ENCODE results near the gene NPAS3.

NPAS3 gene

DNA sequence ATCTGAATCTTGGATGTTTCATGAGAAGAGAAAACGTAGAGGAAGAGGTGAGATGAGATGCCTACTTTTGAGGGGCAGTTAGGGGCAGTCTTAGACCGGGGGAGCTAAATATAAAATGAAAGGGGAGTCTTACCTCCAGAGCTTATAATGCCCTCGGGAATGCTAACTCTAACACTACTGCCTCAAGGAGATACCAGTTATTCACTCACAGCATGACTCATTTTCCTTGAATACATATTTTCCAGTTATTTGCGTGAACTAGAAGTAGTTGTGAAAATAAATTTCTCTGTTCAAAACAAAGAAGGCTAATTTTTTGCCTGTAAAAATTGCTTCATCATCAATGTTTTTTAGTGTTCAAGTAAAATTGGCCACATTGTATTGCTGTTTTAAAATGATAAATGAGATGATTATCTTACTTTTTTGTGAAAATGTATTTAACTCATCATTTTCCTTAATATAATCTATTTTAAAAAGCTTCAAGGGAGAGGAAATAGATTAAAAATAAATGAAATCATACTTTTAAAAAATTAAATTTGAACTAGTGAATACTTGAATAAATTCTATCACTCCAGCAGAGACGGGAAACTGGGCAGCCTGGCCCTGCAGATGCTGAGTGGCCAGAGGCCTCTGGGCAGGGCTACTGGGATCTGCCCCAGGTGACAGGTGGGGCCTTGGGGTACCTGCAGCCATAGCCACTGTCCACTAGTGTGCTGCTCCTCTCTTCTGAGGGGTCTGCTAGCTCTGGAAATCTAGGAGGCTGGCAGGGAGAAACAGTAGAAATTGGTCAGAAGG is 672.9 kb downstream of the NPAS3 start:
- DNase-seq = no peak

DNA sequence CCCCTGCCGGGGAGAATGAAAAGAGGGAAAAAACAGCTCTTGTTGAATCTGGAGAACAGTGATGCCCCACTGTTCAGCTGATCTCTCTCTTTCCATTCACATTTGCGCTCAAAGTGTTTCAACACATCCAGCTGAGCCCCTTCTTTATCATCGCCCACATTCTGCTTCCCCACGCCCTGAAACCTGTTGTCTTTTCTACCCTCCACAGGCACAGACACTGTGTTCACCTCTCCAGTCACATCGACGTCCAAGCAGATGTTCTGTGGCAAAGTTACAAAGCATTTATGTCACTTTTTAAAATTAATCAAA is 673.5 kb downstream of the NPAS3 start:
- no peak for DNase-seq

GRCh38 chr14:33617154-33617553 is 678.5 kb downstream of the NPAS3 start:
- no peak for DNase-seq

DNA sequence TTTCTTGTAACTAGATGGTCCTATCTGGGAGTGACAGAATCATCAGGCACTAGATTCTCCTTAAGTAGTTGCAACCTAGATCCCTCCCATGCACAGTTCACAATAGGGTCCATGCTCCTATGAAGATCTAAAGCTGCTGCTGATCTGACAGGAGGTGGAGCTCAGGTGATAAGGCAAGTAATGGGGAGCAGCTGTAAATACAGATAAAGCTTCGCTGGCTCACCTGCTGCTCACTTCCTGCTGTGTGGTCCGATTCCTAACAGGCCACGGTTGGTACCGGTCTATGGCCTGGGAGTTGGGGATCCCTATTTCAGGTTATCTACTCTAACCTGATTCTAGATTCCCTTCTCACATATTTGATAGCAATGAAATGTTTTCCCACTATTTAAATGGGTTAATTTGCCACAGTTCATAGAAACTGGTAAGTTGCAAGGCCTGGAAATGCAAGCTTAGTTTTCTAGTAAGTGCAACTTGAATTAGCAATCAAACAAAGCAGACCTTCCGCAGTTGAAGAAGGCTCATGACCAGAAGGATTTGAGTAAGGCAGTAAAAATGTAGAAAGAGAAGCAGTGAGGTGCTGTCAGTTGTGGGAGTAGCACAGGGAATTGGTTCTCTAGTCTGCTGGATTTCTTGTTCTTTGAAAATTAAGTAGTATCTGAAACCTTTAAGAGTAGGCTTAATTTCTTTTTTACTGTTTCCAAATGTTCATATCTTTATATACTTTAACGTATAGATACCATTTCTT is 679.9 kb downstream of the NPAS3 start:
- no peak for DNase-seq

DNA sequence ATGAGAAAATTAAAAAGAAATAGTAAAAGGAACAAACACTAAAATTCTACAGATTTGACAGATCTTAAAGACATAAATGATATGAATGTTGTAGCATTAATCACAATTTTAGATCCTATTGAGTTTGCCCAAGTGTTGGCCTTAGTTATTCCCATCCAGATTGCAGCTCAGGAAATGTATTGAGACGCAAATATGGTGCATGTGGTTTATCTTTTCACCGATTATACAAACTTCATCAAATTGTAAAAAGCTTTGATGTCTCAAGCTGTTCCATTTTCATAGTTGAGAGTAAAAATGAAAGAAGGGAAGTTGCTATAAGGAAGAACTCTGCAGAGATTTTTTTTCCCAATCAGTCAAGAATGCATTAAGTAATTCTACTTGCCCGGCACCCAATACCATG is 683.8 kb downstream of the NPAS3 start:
- no peak for DNase-seq

GRCh38 chr14:33629792-33630191 is 691.1 kb downstream of the NPAS3 start:
- DNase-seq = no peak

- no peak for DNase-seq
Measured at GRCh38 chr14:33631021-33631420, 692.3 kb downstream of the NPAS3 start.

GRCh38 chr14:33631441-33631840 is 692.8 kb downstream of the NPAS3 start:
- no peak for DNase-seq

- no peak for DNase-seq
Measured at GRCh38 chr14:33634631-33635030, 696.0 kb downstream of the NPAS3 start.

DNA sequence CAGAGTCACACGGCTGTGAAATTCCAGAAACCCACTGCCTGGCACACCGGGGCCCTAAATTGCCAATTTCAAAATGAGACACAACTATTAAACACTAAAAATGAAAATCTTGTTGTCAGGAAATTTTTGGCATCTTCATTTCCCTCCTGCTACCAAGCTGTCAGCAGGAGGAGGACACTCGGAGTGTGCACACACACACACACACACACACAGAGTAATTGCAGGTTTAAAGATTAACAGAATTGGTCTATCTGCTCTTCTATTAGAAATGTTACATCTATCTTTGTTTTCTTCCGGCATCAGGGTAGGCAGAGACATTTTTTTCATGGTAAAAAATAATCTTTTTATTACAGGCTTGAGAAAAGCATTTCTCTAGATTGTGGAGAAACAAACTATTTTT is 698.0 kb downstream of the NPAS3 start:
- DNase-seq = no peak

GRCh38 chr14:33642080-33642479 is 703.4 kb downstream of the NPAS3 start:
- DNase-seq = no peak

DNA sequence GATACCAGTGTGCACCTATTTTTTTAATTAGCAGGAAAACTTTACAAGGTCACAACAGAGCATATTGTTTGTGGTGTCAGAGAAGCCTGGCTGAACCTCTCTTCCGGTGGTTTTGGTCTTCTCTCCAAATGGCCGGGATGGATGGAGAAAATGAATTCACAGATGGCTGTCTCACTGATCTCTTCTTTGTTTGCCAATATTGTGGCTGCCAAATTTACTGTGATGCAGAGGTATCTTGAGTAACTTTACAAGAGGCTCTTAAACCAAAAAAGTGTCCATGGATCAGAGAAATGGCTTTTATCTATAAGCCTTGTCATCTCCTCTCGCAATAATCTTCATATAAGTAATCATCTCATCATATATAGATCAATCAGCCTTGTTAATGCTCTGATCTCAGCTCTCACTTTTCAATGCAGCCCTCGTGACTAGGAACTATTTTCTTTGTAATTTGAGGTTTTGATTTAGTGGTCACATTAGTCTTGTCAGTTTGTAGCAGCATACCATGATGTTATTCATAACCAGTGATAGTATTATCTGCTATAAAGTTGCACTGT is 704.1 kb downstream of the NPAS3 start:
- DNase-seq = no peak

- no peak for DNase-seq
Measured at GRCh38 chr14:33643426-33644181, 704.9 kb downstream of the NPAS3 start.

DNA sequence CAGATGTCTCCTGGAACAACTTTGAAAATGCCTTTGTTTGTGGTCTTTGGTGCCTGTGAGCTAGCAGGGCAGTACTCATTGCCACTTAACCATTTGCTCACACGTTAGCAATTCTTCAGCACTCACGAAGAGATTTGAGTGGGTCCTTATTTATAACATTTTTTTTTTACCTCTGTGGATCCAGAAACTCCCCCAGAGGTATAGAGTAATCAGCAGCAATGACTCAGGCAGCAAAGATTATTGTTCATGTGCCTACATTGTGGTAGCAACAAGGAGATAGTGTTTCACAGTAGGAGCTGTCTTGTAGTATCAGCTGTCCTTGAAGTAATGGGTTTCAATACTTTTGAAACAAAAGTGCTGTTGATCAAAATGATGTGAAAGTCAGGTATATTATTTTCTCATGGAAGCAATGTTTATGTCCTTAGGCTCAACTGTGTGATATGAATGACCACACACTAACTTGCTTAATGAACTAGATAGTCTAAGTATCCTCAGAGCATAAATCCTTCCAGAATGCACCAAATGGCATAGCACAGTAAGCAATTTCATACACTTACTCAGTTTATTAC is 708.1 kb downstream of the NPAS3 start:
- no peak for DNase-seq

GRCh38 chr14:33647385-33647786 is 708.7 kb downstream of the NPAS3 start:
- DNase-seq = no peak

DNA sequence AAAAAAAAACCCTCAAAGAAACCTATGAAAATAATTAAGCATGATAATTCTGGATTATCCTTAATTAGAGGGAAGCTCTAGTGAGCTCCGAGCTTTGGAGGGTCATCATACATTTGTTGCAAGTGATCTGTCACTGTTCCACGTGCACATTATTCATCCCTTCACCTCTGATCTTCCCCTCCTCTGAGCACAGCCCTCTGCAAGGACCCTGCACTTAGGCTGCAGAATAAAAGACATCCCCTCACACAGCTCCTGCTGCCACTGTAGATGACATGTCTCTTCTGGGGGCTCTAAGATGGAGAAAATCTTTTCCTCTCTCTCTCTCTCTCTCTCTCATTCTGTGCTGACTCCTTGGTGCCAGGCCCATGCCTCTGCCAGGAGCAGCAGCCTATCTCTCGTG is 711.8 kb downstream of the NPAS3 start:
- no peak for DNase-seq

GRCh38 chr14:33652566-33653307 is 714.1 kb downstream of the NPAS3 start:
- DNase-seq = no peak

- DNase-seq = no peak
Measured at GRCh38 chr14:33653308-33653695, 714.6 kb downstream of the NPAS3 start.

GRCh38 chr14:33655421-33655820 is 716.7 kb downstream of the NPAS3 start:
- no peak for DNase-seq

DNA sequence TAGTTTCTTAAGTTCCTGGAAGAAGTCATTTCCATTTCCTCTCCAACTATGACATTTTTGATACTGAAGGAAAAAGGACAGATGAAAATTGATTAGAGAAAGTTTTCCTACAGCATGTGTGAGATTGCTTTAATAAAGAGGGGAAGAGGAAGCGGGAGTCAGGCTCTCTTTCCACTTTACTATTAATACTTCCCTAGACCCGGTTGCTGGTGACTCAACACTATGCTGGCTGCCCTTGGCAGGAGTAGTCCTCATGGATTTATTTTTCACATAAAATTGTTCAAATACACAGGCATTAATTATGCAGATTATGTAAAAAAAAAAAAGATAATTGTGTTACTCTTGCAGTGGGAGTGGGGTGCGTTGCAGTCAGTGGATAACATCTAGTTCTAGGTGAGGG is 718.8 kb downstream of the NPAS3 start:
- DNase-seq = no peak

DNA sequence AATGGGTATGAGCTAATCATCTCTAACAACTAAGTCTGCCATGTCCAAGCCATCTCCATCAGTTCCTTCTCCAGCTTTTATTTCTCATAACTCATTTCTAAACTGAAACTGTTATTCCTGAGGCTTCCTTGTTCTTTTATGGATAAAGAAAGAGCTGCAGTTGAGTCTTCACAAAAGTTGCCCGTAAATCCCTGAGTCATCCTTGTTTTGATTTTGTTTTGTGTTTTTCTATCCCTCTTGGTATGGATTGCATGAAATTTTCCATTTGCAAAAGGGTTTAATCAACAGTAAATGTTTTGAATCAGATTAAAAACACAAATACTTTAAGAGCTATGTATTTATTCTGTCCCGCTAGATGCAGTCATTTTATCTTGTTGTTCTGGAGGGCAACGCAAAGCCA is 721.6 kb downstream of the NPAS3 start:
- DNase-seq = no peak
